Neural cell (in vitro differentiated cells): ENCODE measurements around the gene NF2. TPM values are rescaled to one million over a fixed set of nuclear protein-coding genes. Genes with fewer than 3 reads are reported as not detected.

Source experiments
- H2AFZ ChIP-seq: fragments of 200-600, 300-800 bp; sonication (generic), shearing (Covaris generic); 2 replicates; pipeline ENCODE4 v1.6.0; 2014; ENCODE audit warnings: low read depth, mild to moderate bottlenecking, antibody characterized with exemption, low read length, moderate library complexity
- H3F3A ChIP-seq: fragments of 200-600 bp; shearing (Covaris generic); 2 replicates; pipeline ENCODE4 v1.6.1; 2016; ENCODE audit warnings: mild to moderate bottlenecking, moderate library complexity, mixed read lengths, antibody characterized with exemption, low read length; ENCODE audit not compliant: insufficient read depth, poor library complexity, severe bottlenecking
- H3K27ac ChIP-seq: fragments of 200-600, 300-800 bp; sonication (generic), shearing (Covaris generic); 2 replicates; pipeline ENCODE4 v1.5.1; 2014; ENCODE audit warnings: mild to moderate bottlenecking, low read length, moderate library complexity
- H3K27me3 ChIP-seq: fragments of 300-800, 200-600 bp; sonication (generic), shearing (Covaris generic); 2 replicates; pipeline ENCODE4 v1.6.0; 2014; ENCODE audit warnings: mild to moderate bottlenecking, low read depth, low read length, moderate library complexity; ENCODE audit not compliant: insufficient read depth
- H3K36me3 ChIP-seq: fragments of 300-800, 200-600 bp; sonication (generic), shearing (Covaris generic); 2 replicates; pipeline ENCODE4 v1.5.1; 2014; ENCODE audit warnings: mild to moderate bottlenecking, antibody characterized with exemption, low read length, moderate library complexity; ENCODE audit not compliant: insufficient read depth
- H3K4me2 ChIP-seq: fragments of 300-800, 200-600 bp; sonication (generic), shearing (Covaris generic); 2 replicates; pipeline ENCODE4 v1.6.0; 2014; ENCODE audit warnings: mild to moderate bottlenecking, low read length
- H3K4me3 ChIP-seq: fragments of 300-800, 200-600 bp; sonication (generic), shearing (Covaris generic); 2 replicates; pipeline ENCODE4 v1.5.1; 2014; ENCODE audit warnings: mild to moderate bottlenecking, low read length, moderate library complexity
- H3K79me2 ChIP-seq: fragments of 200-600 bp; shearing (Covaris generic); replicated peaks from 2 replicates; pipeline ENCODE4 v1.6.0; 2014; ENCODE audit warnings: mild to moderate bottlenecking, low read length, moderate library complexity; ENCODE audit not compliant: insufficient read depth
- H3K9ac ChIP-seq: fragments of 300-800, 200-600 bp; sonication (generic), shearing (Covaris generic); 2 replicates; pipeline ENCODE4 v1.6.1; 2016; ENCODE audit warnings: mild to moderate bottlenecking, low read length, mixed read lengths
- H3K9me2 ChIP-seq: fragments of 200-600 bp; shearing (Covaris generic); 2 replicates; pipeline ENCODE4 v1.6.1; 2016; ENCODE audit warnings: mild to moderate bottlenecking, low read length, mixed read lengths; ENCODE audit not compliant: insufficient read depth
- H3K9me3 ChIP-seq: fragments of 200-600, 300-800 bp; sonication (generic), shearing (Covaris generic); 2 replicates; pipeline ENCODE4 v1.6.1; 2016; ENCODE audit warnings: mild to moderate bottlenecking, mixed run types, low read length, moderate library complexity, mixed read lengths
- H4K20me1 ChIP-seq: fragments of 200-600 bp; shearing (Covaris generic); 2 replicates; pipeline ENCODE4 v1.6.1; 2016; ENCODE audit warnings: mild to moderate bottlenecking, mixed run types; ENCODE audit not compliant: insufficient read depth
- EP300 ChIP-seq: fragments of 450-650 bp; conservative IDR thresholded peaks from 2 replicates; pipeline ENCODE4 v1.6.1; 2014; ENCODE audit warnings: antibody characterized with exemption, mild to moderate bottlenecking, moderate library complexity; ENCODE audit not compliant: poor library complexity, severe bottlenecking
- EZH2 ChIP-seq: fragments of 200-600, 300-800 bp; shearing (Covaris generic), sonication (generic); IDR thresholded peaks from 2 replicates; pipeline ENCODE4 v1.6.1; 2014; ENCODE audit warnings: antibody characterized with exemption, low read length, borderline replicate concordance, mild to moderate bottlenecking; ENCODE audit not compliant: insufficient read depth, poor library complexity, severe bottlenecking
- MXI1 ChIP-seq: fragments of 450-650 bp; conservative IDR thresholded peaks from 2 replicates; pipeline ENCODE4 v1.6.1; 2014; ENCODE audit warnings: antibody characterized with exemption, mild to moderate bottlenecking; ENCODE audit not compliant: poor library complexity, severe bottlenecking
- POLR2AphosphoS5 ChIP-seq: IDR thresholded peaks from 2 replicates; pipeline ENCODE4 v1.6.1; 2012
- RAD21 ChIP-seq: fragments of 450-650 bp; conservative IDR thresholded peaks from 2 replicates; pipeline ENCODE4 v1.6.1; 2014; ENCODE audit warnings: antibody characterized with exemption, mild to moderate bottlenecking, moderate library complexity
- SMC3 ChIP-seq: fragments of 450-650 bp; conservative IDR thresholded peaks from 2 replicates; pipeline ENCODE4 v1.6.1; 2014; ENCODE audit warnings: antibody characterized with exemption, mild to moderate bottlenecking, moderate library complexity; ENCODE audit not compliant: poor library complexity
- TAF1 ChIP-seq: IDR thresholded peaks from 2 replicates; pipeline ENCODE4 v1.6.1; 2012; ENCODE audit warnings: low read depth
- polyA plus RNA-seq: library from polyadenylated mRNA; depleted of rRNA; stranded (reverse); fragments of >200 nt; gene quantifications from 2 replicates; pipeline ENCODE4 v1.2.3, GENCODE V29; 2014
- TF ChIP-seq, protein P1 (sequence below): fragments of 450-650 bp; IDR thresholded peaks from 2 replicates; pipeline ENCODE4 v1.5.1; 2014; ENCODE audit warnings: antibody characterized with exemption, mild to moderate bottlenecking, moderate library complexity; ENCODE audit not compliant: poor library complexity, severe bottlenecking
- TF ChIP-seq, protein P2 (sequence below): IDR thresholded peaks from 2 replicates; pipeline ENCODE4 v1.6.1; 2012; ENCODE audit warnings: borderline replicate concordance

Gene NF2
- polyA plus RNA-seq, 1 donor from 2014 or later = 18.7 TPM

DNA sequence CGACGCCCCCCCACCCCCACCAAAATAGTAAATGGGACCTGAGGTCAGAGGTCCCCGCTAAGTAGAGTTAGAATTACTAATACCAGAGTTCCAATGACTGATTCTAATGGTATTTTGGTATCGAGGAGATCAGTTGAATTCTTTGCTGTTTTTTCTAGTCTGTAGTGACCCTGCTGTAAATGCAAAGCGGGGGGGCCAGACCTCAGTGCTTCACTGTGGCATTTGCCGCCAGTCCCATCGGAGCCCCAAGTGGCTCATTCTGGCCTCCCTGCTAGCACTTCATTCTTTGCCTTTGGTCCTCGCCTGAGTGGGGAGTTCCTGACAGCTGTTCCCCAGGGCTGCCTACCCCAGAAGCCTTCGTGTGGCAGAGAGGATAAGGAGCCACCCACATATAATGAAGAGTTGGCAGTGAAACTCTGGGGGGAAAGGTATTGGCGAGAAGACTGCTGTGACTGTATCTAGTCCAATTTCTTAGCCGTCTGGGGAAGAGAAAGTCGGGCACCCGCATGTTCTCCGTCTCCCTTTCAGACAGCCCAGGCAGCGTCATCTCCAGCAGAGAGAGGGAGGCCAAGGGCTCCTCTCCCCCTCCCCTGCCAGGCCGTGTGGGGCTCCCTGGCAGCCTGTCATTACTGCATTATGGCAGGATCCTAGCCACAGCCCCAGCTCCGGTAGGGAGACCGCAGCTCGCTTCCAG, 96.9 kb downstream of the NF2 start:
- Histone ChIP-seq H3K4me2 (no peak overlapping the region), H3K4me3 (no peak overlapping the region), H3K27me3 (no peaks in the 10 kb centered on the region), H3K36me3 (no peaks in the 10 kb centered on the region), H2AFZ (no peak overlapping the region), H3K9me2 (no peaks in the 10 kb centered on the region), H3F3A (no peaks in the 10 kb centered on the region), H3K9me3 (no peaks in the 10 kb centered on the region), H3K79me2 (no peaks in the 10 kb centered on the region), H3K27ac (no peak overlapping the region), H4K20me1 (no peaks in the 10 kb centered on the region), H3K9ac (no peak overlapping the region)
- TF ChIP-seq, protein P1, sequence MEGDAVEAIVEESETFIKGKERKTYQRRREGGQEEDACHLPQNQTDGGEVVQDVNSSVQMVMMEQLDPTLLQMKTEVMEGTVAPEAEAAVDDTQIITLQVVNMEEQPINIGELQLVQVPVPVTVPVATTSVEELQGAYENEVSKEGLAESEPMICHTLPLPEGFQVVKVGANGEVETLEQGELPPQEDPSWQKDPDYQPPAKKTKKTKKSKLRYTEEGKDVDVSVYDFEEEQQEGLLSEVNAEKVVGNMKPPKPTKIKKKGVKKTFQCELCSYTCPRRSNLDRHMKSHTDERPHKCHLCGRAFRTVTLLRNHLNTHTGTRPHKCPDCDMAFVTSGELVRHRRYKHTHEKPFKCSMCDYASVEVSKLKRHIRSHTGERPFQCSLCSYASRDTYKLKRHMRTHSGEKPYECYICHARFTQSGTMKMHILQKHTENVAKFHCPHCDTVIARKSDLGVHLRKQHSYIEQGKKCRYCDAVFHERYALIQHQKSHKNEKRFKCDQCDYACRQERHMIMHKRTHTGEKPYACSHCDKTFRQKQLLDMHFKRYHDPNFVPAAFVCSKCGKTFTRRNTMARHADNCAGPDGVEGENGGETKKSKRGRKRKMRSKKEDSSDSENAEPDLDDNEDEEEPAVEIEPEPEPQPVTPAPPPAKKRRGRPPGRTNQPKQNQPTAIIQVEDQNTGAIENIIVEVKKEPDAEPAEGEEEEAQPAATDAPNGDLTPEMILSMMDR = no peak
- TF ChIP-seq POLR2AphosphoS5 = no peak
- TF ChIP-seq SMC3 = no peak
- TF ChIP-seq TAF1 = no peak
- TF ChIP-seq EP300 = no peak
- no peak for TF ChIP-seq RAD21
- no peak for TF ChIP-seq MXI1
- TF ChIP-seq EZH2 = no peak
- TF ChIP-seq, protein P2, sequence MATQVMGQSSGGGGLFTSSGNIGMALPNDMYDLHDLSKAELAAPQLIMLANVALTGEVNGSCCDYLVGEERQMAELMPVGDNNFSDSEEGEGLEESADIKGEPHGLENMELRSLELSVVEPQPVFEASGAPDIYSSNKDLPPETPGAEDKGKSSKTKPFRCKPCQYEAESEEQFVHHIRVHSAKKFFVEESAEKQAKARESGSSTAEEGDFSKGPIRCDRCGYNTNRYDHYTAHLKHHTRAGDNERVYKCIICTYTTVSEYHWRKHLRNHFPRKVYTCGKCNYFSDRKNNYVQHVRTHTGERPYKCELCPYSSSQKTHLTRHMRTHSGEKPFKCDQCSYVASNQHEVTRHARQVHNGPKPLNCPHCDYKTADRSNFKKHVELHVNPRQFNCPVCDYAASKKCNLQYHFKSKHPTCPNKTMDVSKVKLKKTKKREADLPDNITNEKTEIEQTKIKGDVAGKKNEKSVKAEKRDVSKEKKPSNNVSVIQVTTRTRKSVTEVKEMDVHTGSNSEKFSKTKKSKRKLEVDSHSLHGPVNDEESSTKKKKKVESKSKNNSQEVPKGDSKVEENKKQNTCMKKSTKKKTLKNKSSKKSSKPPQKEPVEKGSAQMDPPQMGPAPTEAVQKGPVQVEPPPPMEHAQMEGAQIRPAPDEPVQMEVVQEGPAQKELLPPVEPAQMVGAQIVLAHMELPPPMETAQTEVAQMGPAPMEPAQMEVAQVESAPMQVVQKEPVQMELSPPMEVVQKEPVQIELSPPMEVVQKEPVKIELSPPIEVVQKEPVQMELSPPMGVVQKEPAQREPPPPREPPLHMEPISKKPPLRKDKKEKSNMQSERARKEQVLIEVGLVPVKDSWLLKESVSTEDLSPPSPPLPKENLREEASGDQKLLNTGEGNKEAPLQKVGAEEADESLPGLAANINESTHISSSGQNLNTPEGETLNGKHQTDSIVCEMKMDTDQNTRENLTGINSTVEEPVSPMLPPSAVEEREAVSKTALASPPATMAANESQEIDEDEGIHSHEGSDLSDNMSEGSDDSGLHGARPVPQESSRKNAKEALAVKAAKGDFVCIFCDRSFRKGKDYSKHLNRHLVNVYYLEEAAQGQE = no peak

DNA sequence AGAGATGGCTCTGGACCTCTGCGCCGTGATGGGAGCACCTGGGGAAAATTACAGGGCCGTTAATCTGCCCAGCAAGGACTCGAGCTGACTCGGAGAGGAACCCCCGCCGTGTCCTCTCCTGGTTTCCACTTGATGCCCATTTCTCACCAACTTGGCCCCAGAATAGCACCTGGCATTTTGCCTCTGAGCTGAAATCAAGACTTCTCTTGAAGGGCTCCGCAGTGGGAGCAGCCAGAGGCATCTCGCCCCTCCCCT, 97.4 kb downstream of the NF2 start:
- no peak overlapping the region for H3K27ac ChIP-seq
- no peaks in the 10 kb centered on the region for H3F3A ChIP-seq
- H4K20me1 ChIP-seq = no peaks in the 10 kb centered on the region
- H3K4me3 ChIP-seq = no peak overlapping the region
- no peak overlapping the region for H3K4me2 ChIP-seq
- H3K36me3 ChIP-seq = no peaks in the 10 kb centered on the region
- H3K27me3 ChIP-seq = no peaks in the 10 kb centered on the region
- no peaks in the 10 kb centered on the region for H3K9me2 ChIP-seq
- TF ChIP-seq SMC3 (no peak), POLR2AphosphoS5 (no peak), EZH2 (no peak), EP300 (no peak), TAF1 (no peak), MXI1 (no peak), RAD21 (no peak)
- TF ChIP-seq, protein P2 = no peak
- TF ChIP-seq, protein P1 = no peak
- H3K79me2 ChIP-seq = no peaks in the 10 kb centered on the region
- no peak overlapping the region for H2AFZ ChIP-seq
- H3K9me3 ChIP-seq = no peaks in the 10 kb centered on the region
- no peak overlapping the region for H3K9ac ChIP-seq
